Adrenal gland (tissue), 5 donors: ENCODE measurements around the gene KCNB1.

Source experiments
- POLR2A ChIP-seq, 2 donors: fragments of 450-650 bp; IDR thresholded peaks; one replicate each; pipeline ENCODE4 v1.6.1; 2017; ENCODE audit warnings: antibody characterized with exemption in 2 of 2, mild to moderate bottlenecking in 2 of 2, moderate library complexity in 1 of 2
- TF ChIP-seq, protein P1 (sequence below), 6 experiments: fragments of 450-650 bp in 4 of 6; fragments of 200-600 bp in 2 of 6; sonication (generic) in 1 of 6; IDR thresholded peaks; 1 replicate in 5 of 6; 2 replicates in 1 of 6; pipeline versions ENCODE4 v1.5.1 to v1.8.0; 2016 to 2021; ENCODE audit warnings: antibody characterized with exemption in 6 of 6, mild to moderate bottlenecking in 2 of 6, moderate library complexity in 1 of 6
- donor health status: DM: no; HTN: no; CAD: no.

DNA sequence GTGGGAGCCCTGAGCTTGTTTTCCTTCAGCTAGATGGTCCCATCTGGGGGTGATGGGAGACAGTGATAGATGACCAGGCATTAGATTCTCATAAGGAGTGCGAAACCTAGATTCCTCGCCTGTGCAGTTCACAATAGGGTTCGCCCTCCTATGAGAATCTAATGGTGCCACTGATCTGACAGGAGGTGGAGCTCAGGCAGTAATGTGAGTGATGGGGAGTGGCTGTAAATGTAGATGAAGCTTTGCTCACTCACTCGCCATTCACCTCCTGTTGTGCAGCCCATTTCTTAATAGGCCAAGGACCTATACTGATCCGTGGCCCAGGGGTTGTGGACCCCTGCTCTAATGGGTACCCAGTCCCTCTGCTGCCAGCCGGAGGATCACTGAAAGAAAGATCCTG, 20.7 kb upstream of the KCNB1 start:
- TF ChIP-seq, protein P1, sequence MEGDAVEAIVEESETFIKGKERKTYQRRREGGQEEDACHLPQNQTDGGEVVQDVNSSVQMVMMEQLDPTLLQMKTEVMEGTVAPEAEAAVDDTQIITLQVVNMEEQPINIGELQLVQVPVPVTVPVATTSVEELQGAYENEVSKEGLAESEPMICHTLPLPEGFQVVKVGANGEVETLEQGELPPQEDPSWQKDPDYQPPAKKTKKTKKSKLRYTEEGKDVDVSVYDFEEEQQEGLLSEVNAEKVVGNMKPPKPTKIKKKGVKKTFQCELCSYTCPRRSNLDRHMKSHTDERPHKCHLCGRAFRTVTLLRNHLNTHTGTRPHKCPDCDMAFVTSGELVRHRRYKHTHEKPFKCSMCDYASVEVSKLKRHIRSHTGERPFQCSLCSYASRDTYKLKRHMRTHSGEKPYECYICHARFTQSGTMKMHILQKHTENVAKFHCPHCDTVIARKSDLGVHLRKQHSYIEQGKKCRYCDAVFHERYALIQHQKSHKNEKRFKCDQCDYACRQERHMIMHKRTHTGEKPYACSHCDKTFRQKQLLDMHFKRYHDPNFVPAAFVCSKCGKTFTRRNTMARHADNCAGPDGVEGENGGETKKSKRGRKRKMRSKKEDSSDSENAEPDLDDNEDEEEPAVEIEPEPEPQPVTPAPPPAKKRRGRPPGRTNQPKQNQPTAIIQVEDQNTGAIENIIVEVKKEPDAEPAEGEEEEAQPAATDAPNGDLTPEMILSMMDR (IDR thresholded peaks at IDR 0.05), result no peak
- TF ChIP-seq POLR2A (IDR thresholded peaks at IDR 0.05), result no peak
